Activated CD4-positive, alpha-beta T cell treated with anti-CD3 and anti-CD28 coated beads, Interleukin-2, Interleukin-4, amounts not matched to agents 100 ng/mL and 50 ng/mL, durations not matched to agents 16 hours and 8 hours (primary cell): Measurements from ENCODE around the gene NCF4.
A peak's percentile ranks its signal among the peaks of the same experiment; 100 is the strongest.

Experiments used
- DNase-seq: peaks from one replicate; pipeline ENCODE4 v3.0.0-alpha.2; 2020; ENCODE audit warnings: low spot score

NCF4 gene

DNA sequence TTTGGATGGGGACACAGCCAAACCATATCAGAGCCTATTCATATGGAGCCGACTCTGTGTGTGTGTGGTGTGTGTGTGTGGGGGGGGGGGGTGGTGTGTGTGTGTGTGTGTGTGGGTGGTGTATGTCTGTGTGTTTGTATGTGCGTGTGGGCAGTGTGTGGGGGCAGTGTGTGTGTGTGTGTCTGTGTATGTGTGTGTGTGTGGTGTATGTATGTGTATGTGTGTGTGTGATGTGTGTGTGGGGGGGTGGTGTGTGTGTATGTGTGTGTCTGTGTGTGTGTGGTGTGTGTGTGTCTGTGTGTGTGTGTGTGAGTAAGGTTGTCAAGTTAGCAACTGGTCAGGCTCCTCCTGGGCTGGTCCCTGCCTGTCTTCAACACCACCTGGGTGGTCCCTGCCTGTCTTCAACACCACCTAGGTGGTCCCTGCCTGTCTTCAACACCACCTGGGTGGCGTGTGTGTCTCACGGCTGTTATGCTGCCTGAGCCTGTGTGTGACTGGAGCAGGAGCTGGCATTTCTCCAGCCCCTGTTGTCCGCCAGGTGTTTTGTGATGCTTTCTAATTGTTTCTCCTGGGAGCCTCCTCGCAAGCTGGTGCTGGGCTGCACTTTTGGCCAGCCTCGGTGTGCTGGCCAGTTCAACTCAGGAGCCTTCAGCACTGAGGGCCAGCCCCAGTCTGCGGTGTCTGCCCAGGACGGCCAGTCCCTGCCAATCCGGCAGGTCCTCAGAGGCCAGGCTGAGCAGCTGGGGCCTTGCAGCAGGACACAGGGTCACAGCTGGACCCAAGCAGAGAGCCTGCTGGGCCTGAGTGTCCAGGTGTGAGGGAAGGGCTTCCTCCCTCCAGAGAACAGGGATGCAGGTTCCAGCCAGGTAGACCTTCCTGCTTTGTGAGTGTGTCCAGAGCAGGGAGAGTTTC, 22.4 kb upstream of the NCF4 start:
- no peak for DNase-seq

DNA sequence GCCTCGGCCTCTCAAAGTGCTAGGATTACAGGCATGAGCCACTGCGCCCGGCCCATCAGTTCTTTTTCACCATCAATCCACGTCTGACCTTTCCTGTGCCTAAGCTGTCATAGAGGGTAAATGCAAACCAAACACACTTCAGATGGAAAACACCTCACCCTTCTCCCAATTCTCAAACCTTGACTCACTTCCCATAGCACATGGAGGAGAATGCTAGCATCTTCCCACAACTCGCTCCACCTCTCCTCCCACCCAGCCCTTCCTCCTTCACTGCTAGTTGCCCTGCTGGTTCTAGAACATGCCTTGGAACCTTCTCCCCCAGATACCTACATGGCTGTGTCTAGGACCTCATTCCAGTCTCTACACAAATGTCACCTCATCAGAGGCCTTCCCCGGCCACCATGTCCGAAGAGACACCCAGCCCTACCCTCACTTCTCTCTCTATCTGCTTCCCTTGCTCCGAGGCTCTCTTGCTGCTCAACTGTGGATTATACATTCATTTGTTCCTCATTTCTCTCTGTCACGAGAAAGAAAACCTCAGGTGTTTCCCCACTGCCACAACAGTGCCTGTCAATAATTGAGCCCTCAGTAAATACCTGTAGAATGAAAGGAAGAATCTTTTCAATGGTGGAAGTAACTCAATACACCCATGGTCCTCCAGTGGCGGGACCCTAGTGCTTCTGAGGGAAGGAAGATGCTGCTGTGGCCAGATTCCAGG, 21.3 kb upstream of the NCF4 start:
- DNase-seq = no peak

DNA sequence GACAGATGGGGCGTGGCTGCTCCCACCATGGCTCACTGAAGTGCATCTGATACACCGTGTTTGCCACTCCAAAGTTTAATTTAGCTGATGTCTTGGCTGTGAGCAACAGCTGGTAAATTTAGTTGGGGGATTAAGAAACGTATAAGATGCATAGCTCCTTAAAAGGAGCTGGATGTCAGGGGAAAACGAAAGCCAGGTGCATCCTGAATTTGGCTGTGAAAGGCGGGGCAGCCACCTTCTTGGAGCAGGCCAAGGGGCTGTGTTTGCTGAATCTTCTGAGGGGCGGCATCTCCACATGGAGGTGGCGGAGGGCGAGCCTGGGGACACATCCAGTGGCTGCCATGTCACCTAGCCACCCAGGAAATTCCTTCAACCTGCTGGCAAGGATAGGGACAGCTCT, 20.7 kb upstream of the NCF4 start:
- DNase-seq = no peak

DNA sequence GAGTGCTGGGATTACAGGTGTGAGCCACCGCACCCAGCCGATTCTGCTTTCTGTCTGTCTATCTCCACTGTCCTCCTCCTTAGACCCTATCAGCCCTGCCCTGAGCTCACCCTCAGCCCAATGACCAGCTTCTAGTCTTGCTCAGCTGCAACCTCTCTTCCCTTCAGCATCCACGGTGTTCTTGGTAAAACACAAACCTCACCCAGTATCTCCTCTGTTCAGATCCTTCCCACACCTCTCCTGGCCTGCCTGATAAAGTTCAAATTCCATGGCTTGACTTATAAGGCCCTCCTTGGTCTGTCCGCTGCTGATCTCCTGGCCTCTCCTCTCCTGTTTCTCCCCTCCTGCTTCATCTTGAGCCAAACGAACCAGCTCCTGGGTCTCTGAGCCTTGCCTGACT, 14.5 kb upstream of the NCF4 start:
- DNase-seq = no peak

DNA sequence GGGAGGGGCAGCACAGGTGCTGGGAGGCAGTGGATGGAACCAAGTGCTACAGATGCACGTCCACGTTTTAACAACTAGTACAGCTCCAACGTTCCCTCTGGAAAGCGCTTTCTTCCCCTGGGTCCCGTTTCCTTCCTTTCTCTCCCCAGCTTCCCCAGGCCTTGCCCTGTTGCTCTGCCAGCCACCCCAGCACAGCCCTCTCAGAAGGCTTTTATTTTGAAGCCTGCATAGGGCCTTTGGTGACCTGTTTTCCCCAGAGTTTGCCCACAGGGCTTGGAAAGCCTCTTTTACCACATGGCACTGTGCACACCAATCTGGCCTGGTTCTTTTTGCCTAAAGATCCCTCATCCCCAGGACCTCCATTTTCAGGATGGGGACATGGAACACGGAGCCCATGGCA, 13.9 kb upstream of the NCF4 start:
- DNase-seq = no peak

DNA sequence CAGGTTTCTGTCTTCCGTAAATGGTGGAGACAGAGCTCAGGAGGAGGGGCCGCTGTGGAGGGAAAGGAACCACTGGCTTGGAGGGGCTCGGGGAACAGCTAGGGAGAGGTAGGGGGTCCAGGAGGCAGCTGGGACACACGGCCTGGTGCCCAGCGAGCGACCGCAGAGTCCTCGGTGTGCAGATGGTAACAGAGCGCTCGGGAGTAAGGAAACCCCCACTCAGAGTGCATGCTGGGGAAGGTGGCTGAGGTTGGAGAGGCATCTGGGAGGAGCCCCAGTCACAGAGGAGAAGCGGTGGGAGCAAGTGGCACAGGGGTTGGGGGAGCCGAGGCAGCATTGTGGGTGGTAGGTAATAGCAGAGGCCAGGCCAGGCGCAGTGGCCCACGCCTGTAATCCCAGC, 10.8 kb upstream of the NCF4 start:
- no peak for DNase-seq

DNA sequence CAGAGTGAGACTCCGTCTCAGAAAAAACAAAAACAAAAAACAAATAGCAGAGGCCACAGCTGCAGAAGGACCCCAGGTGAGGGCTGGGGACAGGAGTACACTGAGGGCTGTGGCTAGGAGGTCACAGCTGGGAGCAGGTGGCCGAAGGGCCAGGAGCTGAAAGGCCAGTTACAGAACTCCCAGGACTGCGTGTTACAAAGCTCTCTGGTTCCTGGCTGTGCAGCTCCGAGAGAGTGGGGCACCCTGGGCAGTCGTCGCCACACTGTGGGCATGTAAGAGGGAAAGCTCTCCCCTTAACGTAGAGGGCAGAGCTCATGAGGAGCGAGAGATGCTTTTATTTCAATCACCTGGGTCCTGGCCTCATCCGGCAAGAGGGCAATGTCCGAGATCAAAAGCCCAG, 10.1 kb upstream of the NCF4 start:
- DNase-seq = no peak

DNA sequence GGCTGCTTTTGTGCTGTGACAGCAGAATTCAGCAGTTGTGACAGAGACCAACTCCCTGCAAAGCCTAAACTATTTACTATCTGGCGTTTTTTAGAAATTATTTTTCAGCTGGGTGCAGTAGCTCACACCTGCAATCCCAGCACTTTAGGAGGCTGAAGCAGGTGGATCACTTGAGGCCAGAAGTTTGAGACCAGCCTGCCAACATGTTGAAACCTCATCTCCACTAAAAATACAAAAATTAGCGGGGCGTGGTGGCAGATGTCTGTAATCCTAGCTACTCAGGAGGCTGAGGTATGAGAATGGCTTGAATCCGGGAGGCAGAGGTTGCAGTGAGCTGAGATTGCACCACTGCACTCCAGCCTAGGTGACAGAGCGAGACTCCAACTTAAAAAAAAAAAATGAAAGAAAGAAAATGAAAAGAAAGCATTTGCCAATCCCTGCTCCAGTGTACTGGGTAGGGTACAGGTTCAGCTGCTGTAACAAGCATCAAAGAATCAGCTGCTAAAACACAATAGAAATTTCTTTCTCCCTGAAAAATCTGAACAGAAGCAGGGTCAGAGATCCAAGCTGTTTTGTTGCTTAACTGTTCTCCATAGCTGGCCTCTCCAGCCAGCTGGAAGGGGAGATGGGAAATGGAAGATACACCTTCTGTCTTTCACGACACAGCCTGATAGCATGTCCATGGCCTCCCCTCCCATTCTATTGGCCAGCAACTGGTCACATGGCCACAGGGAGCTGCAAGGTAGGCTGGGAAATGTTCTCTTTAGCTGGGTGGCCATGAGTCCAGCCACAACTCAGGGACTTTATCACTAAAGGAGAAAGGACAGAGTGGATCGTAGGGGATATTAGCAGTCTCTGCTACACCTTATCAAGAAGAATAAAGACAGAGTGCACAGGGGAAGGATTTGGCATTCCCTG, 8.5 kb upstream of the NCF4 start:
- DNase-seq = no peak

DNA sequence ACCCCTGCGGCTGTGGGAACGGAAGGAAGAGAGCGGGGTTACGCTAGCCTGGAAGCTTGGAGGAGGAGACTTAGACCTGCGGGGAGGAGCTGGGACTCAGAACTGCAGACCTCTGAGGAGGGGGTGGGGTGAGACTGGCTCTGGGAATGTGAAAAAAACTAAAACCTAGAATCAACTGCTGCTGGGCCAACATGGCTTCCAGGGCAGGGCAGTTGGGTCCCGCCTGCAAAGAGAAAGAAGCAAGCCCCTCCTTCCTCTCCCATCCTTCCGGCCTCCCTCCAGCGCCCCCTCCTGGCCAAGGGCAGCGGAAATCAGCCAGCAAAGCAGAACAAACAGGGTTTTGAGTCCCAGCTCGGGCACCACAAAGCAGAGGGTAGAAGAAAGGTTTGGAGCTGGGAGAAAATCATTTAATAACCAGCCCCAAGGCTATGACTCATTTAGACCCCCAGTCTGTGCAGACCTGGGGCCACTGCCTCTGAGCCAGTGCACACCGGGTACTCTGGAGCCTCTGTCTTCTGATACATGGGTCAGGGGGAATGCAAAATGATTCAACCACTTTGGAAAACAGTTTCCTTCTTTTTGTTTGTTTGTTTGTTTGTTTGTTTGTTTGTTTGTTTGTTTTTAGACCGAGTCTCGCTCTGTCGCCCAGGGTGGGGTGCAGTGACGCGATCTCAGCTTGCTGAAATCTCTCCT, 7.3 kb upstream of the NCF4 start:
- DNase-seq = peak; percentile 93

DNA sequence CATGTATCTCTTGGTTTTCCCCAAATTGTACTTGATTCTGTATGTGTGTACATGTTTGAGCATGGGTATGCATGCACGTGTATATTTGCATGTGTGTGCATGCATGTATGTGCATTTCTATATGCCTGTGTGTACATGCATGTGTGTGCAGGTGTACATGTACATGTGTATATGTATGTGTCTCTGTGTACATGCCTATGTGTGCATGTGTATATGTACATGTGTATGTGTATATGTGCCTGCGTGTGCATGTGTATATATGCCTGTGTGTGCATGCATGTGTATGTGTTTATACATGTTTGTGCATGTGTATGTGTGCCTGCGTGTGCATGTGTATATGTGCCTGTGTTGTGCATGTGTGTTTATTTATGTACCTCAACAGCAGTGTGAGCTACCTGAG, 5.3 kb upstream of the NCF4 start:
- no peak for DNase-seq

DNA sequence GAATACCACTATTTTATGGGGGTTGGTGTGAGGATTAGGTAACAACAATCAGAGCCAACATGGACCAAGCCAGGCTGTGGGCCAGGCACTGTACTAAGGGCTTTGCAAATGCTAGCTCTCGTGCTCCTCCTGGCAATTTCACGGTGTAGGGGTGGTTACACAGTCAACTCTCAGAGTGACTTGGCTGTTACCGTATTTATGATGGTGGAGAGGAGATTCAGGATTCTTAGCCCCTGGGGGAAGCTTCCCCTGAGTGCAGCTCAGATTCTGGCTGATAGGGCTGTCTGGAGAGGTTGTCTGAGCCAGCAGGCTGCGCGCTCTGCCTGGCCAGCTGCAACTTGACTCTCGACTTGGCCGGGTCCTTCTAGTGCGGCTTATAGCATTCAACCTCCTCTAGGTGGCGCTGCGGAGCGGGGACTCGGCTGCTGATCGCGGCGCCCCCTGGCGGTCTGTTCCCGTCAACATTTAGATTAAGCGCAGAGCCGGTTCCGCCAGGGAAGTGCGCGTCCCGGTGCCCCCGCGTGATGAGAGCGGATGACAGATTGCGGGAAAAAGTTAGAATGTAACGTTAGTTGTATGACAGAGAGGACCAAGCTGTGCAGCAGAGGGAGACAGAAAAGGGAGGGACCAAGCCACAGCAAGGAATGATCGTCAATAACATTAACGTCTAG, 4.5 kb upstream of the NCF4 start:
- peak; percentile 93 for DNase-seq

DNA sequence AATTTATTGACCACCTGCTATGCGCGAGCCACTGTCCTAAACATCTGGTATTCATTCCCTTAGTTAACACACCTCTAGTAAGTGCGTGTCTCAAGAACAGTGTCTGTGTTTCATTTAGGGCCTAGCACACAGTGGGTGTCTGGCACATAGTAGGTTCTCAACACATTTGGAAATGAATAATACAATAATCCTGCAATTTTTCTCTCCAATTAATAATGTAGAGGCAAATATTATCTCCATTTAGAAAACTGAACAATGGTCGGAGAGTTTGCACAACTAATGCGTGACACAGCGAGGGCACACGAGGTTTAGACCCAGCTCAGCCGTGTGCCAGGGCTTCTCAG, 4.0 kb upstream of the NCF4 start:
- DNase-seq = no peak

DNA sequence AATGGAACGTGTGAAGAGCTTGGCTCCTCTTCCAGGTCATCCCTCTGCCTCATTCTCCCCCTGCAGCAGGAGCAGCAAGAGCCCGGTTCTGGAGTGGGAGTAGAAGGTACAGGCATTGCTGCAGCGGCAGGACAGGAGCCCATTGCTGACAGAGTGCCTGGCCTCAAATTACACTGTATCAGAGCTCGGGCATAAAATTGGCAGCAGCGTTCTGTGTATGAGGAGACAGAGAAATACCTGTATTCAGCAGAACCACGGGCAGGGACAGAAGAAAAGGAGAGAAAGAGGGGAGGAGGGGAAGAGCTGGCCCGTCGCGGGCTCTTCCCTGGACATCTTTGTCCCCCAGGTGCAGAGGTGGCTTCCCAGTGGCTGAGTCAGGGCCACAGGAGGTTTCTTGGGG, 2.6 kb upstream of the NCF4 start:
- no peak for DNase-seq

DNA sequence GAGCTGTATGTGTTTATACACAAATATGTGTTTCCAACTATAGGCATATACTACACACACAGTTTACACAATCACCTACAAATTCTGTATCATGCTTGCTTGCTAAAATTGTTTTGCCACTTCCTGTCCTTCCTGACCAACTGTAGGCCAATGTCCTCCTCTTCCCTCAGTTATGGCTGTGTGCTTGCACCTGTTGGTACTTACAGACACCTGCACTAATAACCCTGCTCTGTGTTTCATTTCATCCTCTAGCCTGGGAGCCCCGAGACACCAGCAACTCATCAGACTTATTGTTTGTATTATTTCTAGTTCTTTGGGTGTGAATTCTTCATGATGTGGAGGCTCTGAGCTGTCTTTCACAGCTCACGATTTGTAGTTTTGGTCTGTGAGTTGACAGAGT, 1.8 kb upstream of the NCF4 start:
- no peak for DNase-seq

DNA sequence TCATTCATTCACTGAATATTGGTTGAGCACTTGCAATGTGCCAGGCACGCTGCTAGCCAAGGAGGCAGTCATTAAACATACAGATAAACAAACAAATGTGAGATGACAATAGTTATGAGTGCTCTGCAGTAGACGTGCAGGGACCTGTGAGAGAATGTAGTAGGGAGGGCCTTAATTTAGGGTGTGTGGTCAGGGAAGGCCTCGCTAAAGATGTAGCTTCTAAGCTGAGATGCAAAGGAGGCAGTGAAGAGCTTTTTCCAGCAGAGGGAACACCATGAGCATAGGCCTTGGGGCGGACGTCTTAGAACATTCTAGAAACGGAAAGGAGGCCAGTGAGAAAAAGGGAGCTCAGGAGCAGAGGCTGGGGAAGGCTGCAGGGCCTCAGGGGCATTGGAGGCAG, 789 bp upstream of the NCF4 start:
- DNase-seq = no peak

DNA sequence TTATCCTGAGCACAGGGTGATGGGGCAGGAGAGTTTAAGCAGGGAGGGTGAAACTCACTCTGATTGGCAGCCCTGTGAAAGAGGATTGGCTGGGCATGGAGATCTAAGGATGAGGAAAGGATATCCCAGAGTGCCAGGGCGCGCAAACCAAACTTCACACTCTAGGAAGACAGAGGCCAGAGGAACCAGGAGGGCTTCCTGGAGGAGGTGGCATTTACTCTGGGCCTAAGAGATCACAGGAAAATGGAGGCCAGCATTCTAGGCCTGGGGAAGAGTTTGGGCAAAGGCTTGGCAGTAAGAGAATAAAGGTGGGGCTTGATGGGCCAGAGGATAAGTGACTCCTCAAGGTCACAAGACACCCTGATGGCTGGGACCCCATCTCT, 377 bp upstream of the NCF4 start:
- DNase-seq = no peak

DNA sequence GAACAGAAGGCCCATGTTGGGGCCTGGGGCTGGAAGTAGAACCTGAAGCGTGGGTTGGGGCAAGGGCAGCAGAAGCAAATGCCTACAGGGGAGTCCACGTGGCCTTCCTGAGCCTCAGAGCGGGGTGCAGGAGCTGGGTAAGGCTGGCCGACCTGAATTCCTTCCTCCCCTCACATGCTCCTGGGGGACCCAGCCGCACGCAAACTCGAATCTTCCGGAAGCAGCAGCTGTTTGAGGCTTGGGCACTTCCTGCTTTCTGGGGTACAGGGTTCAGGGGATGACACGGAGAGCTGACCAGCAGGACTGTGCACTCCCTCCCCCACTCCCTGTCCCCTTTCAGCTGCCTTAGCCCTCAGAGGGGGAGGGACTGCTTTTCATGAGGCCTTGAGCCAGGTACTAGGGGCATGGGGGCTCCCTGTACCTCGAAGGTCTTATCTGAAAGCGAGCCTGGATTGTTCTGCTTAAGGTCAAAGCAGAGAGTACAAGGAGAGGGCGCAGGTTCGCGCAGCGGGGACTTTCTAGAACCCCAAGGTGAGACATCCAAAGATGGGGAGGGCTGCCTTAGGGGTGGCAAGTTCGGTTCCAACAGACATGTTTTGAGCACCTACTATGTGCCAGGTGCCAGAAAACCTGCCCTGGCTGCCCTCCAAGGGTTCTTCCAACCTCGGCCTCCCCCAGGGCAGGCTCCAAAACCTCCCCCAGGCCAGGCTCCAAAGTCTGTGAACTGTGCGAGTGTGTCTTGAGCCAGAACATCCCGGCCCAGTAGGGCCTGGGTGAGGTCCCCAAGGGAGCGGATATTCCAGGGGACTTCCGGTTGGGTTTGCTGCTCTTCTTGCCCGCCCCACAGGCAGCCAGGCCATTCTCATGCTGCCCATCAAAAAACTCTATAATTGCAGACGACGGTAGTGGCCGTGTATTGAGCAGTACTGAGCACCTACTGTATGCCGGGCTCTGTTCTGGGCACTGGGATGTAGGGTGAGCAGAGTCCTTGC, 1.7 kb downstream of the NCF4 start:
- DNase-seq = no peak

DNA sequence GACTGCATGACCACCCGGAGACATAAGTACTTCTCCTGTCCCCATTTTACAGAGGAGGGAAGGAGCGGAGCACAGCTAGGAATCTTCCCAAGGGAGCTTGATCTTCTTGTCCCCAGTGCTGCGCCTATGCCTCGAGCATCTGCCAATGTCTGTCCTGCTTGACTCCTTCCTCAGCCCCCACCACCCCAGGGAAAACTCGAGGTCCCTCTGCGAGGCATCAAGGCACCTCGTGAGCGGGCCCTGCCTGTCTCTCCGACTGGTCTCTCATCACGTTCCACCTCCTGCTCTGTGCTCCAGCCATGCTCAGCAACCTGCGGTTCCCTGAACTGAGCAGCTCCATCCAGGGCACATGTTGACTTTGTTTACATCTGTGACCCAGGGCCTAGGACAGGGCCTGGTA, 2.5 kb downstream of the NCF4 start:
- no peak for DNase-seq

DNA sequence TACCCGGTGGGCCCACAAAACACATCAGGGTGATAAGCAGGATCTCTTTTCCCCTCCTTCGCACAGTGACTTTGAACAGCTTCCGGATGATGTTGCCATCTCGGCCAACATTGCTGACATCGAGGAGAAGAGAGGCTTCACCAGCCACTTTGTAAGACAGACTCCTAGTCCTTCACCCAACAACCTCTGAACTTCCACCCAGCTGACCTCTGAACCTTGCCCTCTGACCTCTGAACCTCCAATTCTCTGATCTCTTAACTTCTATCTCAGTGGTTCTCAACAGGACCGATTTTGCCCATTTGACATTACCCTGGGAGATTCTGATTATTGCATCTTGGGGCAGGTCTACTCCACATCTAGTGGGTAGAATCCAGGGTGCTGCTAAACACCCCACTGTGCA, 3.2 kb downstream of the NCF4 start:
- DNase-seq = no peak
